K562 (cell line): ENCODE measurements around the gene NAT14. TPM values are rescaled to one million over a fixed set of nuclear protein-coding genes. Genes with fewer than 3 reads are reported as not detected.
A peak's percentile ranks its signal among the peaks of the same experiment; 100 is the strongest.

ENCODE experiments used
- CBFB ChIP-seq: sonication (generic); formaldehyde crosslinking; IDR thresholded peaks from 2 replicates; pipeline ENCODE4 v1.4.0; 2020; ENCODE audit warnings: mild to moderate bottlenecking, missing genetic modification reagents
- FOXP1 ChIP-seq: sonication (generic); formaldehyde crosslinking; IDR thresholded peaks from 2 replicates; pipeline ENCODE4 v1.8.0; 2022; ENCODE audit warnings: mild to moderate bottlenecking, missing genetic modification reagents
- HDGF ChIP-seq: fragments of 450-650 bp; IDR thresholded peaks from 2 replicates; pipeline ENCODE4 v1.6.1; 2016
- HNRNPLL ChIP-seq: fragments of 200-400 bp; formaldehyde crosslinking; IDR thresholded peaks from 2 replicates; pipeline ENCODE4 v1.6.1; 2017; ENCODE audit warnings: low read length, low read depth, mild to moderate bottlenecking; ENCODE audit not compliant: poor library complexity, severe bottlenecking
- HNRNPUL1 ChIP-seq: fragments of 200-400 bp; formaldehyde crosslinking; IDR thresholded peaks from 2 replicates; pipeline ENCODE4 v1.6.1; 2017; ENCODE audit warnings: low read length
- MIER1 ChIP-seq: fragments of 450-650 bp; IDR thresholded peaks from 2 replicates; pipeline ENCODE4 v1.6.1; 2016; ENCODE audit warnings: antibody characterized with exemption, mild to moderate bottlenecking, low read depth
- MTA3 ChIP-seq: fragments of 450-650 bp; formaldehyde crosslinking; IDR thresholded peaks from 2 replicates; pipeline ENCODE4 v1.6.1; 2017; ENCODE audit warnings: mild to moderate bottlenecking, borderline replicate concordance
- POU5F1 ChIP-seq: fragments of 150-350 bp; IDR thresholded peaks from 2 replicates; pipeline ENCODE4 v1.6.1; 2014; ENCODE audit warnings: borderline replicate concordance, low read length, low read depth, mild to moderate bottlenecking; ENCODE audit not compliant: partially characterized antibody
- PTBP1 ChIP-seq: fragments of 200-400 bp; formaldehyde crosslinking; IDR thresholded peaks from 2 replicates; pipeline ENCODE4 v1.6.1; 2017; ENCODE audit warnings: low read depth, low read length
- PURB ChIP-seq: sonication (generic); formaldehyde crosslinking; IDR thresholded peaks from 2 replicates; pipeline ENCODE4 v1.9.0; 2021; ENCODE audit warnings: low read depth, mild to moderate bottlenecking, missing genetic modification reagents
- RAD21 ChIP-seq, 2 experiments: fragments of 250-450 bp in 1 of 2; fragments of 450-650 bp in 1 of 2; sonication (Bioruptor Pico) in 1 of 2; formaldehyde crosslinking in 1 of 2; IDR thresholded peaks in 1 of 2; conservative IDR thresholded peaks in 1 of 2; 2 replicates each; pipeline versions ENCODE4 v1.4.0 to v1.8.0; 2020 to 2022; ENCODE audit warnings: mild to moderate bottlenecking in 2 of 2, moderate library complexity in 1 of 2
- SMAD1 ChIP-seq: fragments of 150-350 bp; IDR thresholded peaks from 2 replicates; pipeline ENCODE4 v1.6.1; 2014; ENCODE audit warnings: low read length, low read depth; ENCODE audit not compliant: partially characterized antibody
- SMARCA5 ChIP-seq: fragments of 450-650 bp; IDR thresholded peaks from 2 replicates; pipeline ENCODE4 v1.6.1; 2016
- SMARCB1 ChIP-seq: IDR thresholded peaks from 2 replicates; pipeline ENCODE4 v1.6.1; 2011; ENCODE audit warnings: improper control_type of control experiment, low read depth; ENCODE audit not compliant: insufficient read length
- SRSF3 ChIP-seq: fragments of 200-400 bp; formaldehyde crosslinking; IDR thresholded peaks from 2 replicates; pipeline ENCODE4 v1.6.1; 2016; ENCODE audit warnings: mild to moderate bottlenecking, low read length, moderate library complexity; ENCODE audit not compliant: insufficient read depth
- TAF15 ChIP-seq: fragments of 200-400 bp; formaldehyde crosslinking; IDR thresholded peaks from 2 replicates; pipeline ENCODE4 v1.6.1; 2017; ENCODE audit warnings: mild to moderate bottlenecking, low read depth, low read length, moderate library complexity
- ZBTB1 ChIP-seq: sonication (generic); formaldehyde crosslinking; IDR thresholded peaks from 2 replicates; pipeline ENCODE4 v1.8.1; 2023; ENCODE audit warnings: missing genetic modification reagents, low read depth, mild to moderate bottlenecking, borderline replicate concordance
- ZNF24 ChIP-seq: fragments of 450-650 bp; IDR thresholded peaks from 2 replicates; pipeline ENCODE4 v1.6.1; 2016
- ZNF79 ChIP-seq: fragments of 250-450 bp; sonication (Bioruptor Pico); IDR thresholded peaks from 2 replicates; pipeline ENCODE4 v1.4.0; 2020; ENCODE audit warnings: low read depth, mild to moderate bottlenecking, moderate library complexity
- polyA plus RNA-seq, 8 experiments: library from polyadenylated mRNA; depleted of rRNA in 4 of 8; stranded (reverse) in 5 of 8; unstranded in 3 of 8; fragments of >200 nt; fragmentation: Nextera tagmentation in 2 of 8; fragmentation: Illumina TruSeq in 1 of 8; extraction: Ambion mirVana in 2 of 8; extraction: Trizol in 1 of 8; gene quantifications; 2 replicates each; pipeline versions ENCODE4 v1.2.1 to v1.2.3, GENCODE V29; 2011 to 2014; ENCODE audit warnings: inconsistent platforms in 1 of 8, missing spikeins in 1 of 8
- total RNA-seq, 7 experiments: library from RNA; depleted of rRNA in 6 of 7; stranded (reverse); fragments of >200 nt in 6 of 7; fragmentation: Illumina TruSeq in 2 of 7; extraction: Trizol in 2 of 7; gene quantifications; 2 replicates each; pipeline versions ENCODE4 v1.2.1 to v1.2.3, GENCODE V29; 2011 to 2021; ENCODE audit warnings: low replicate concordance in 1 of 7
- TF ChIP-seq, protein P1 (sequence below): fragments of 200-400 bp; formaldehyde crosslinking; IDR thresholded peaks from 2 replicates; pipeline ENCODE4 v1.6.1; 2017; ENCODE audit warnings: mild to moderate bottlenecking, low read depth, low read length, moderate library complexity
- TF ChIP-seq, protein P2 (sequence below): fragments of 450-650 bp; IDR thresholded peaks from 2 replicates; pipeline ENCODE4 v1.7.1; 2018; ENCODE audit warnings: mild to moderate bottlenecking, low read depth; ENCODE audit not compliant: partially characterized antibody
- TF ChIP-seq, protein P3 (sequence below), 2 experiments: fragments of 450-650 bp in 1 of 2; sonication (generic) in 1 of 2; formaldehyde crosslinking in 1 of 2; IDR thresholded peaks in 1 of 2; conservative IDR thresholded peaks in 1 of 2; 2 replicates each; pipeline versions ENCODE4 v1.6.1 to v1.8.1; 2016 to 2023; ENCODE audit warnings: mild to moderate bottlenecking in 2 of 2, moderate library complexity in 2 of 2, inconsistent platforms in 1 of 2, missing genetic modification reagents in 1 of 2

NAT14 gene
- total and polyA plus RNA-seq, 9 of the 15 experiments (the other 6 are each of a cell fraction or from before 2014, with no cell fraction given), result 2.4 to 77.0 (median 26.7) TPM

DNA sequence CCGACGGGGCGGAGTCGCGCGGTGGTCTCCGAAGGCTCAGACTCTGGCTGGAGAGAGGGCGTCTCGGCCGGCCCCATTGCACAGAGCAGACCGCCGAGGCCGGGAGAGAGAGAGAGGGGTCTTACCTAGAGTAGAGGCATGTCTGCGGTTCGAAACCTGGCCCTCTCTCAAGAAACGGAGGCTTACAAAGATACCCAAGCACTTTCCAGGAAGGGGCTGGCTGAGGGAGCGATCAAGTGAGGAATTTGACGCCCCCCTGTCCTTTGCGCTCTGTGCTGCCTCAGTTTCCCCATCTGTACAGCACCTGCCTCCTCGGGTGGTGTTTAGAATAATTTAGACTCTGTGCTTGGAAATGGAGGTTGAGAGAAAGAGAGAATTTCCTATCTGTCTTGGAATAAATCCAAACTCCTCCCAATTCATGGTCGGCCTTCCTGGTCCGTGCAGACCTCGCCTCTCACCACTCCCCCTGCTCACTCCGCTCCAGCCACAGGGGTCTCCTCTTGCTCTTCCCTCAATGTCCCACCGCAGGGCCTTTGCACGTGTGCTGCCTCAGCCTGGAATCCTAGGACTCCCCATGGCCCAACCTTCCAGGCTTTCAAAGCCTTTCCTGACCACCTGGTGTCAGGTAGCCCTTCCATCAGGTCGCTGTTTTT lies 22.9 kb upstream of the NAT14 start (continued):
- TF ChIP-seq, protein P1, sequence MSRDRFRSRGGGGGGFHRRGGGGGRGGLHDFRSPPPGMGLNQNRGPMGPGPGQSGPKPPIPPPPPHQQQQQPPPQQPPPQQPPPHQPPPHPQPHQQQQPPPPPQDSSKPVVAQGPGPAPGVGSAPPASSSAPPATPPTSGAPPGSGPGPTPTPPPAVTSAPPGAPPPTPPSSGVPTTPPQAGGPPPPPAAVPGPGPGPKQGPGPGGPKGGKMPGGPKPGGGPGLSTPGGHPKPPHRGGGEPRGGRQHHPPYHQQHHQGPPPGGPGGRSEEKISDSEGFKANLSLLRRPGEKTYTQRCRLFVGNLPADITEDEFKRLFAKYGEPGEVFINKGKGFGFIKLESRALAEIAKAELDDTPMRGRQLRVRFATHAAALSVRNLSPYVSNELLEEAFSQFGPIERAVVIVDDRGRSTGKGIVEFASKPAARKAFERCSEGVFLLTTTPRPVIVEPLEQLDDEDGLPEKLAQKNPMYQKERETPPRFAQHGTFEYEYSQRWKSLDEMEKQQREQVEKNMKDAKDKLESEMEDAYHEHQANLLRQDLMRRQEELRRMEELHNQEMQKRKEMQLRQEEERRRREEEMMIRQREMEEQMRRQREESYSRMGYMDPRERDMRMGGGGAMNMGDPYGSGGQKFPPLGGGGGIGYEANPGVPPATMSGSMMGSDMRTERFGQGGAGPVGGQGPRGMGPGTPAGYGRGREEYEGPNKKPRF, result no peak
- no peak for TF ChIP-seq HNRNPUL1
- TF ChIP-seq PTBP1, result peak; percentile 50; the same call in 1 of the 2 replicates
- TF ChIP-seq ZBTB1 (CRISPR knock-in tag), result no peak
- 0 out of 2 replicates have a peak, but pooled peaks have one; percentile 33 for TF ChIP-seq HDGF
- TF ChIP-seq HNRNPLL, result no peak
- no peak; the same call in 1 of the 2 replicates for TF ChIP-seq MTA3
- no peak for TF ChIP-seq MIER1
- TF ChIP-seq ZNF24, result no peak
- peak; percentile 49; the same call in 1 of the 2 replicates for TF ChIP-seq FOXP1 (CRISPR knock-in tag)
- TF ChIP-seq, protein P2, sequence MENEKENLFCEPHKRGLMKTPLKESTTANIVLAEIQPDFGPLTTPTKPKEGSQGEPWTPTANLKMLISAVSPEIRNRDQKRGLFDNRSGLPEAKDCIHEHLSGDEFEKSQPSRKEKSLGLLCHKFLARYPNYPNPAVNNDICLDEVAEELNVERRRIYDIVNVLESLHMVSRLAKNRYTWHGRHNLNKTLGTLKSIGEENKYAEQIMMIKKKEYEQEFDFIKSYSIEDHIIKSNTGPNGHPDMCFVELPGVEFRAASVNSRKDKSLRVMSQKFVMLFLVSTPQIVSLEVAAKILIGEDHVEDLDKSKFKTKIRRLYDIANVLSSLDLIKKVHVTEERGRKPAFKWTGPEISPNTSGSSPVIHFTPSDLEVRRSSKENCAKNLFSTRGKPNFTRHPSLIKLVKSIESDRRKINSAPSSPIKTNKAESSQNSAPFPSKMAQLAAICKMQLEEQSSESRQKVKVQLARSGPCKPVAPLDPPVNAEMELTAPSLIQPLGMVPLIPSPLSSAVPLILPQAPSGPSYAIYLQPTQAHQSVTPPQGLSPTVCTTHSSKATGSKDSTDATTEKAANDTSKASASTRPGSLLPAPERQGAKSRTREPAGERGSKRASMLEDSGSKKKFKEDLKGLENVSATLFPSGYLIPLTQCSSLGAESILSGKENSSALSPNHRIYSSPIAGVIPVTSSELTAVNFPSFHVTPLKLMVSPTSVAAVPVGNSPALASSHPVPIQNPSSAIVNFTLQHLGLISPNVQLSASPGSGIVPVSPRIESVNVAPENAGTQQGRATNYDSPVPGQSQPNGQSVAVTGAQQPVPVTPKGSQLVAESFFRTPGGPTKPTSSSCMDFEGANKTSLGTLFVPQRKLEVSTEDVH, result no peak
- TF ChIP-seq CBFB (CRISPR knock-in tag), result 0 out of 2 replicates have a peak, but pooled peaks have one; percentile 70
- TF ChIP-seq, protein P3, sequence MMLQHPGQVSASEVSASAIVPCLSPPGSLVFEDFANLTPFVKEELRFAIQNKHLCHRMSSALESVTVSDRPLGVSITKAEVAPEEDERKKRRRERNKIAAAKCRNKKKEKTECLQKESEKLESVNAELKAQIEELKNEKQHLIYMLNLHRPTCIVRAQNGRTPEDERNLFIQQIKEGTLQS (IDR thresholded peaks at IDR 0.05), result no peak
- TF ChIP-seq, protein P3 (CRISPR knock-in tag; conservative IDR thresholded peaks at IDR 0.05), result no peak
- no peak for TF ChIP-seq SMAD1
- no peak for TF ChIP-seq POU5F1
- TF ChIP-seq SMARCB1, result no peak
- TF ChIP-seq SRSF3, result no peak
- no peak for TF ChIP-seq ZNF79
- TF ChIP-seq RAD21 (CRISPR knock-in tag; conservative IDR thresholded peaks at IDR 0.05 in 1 of 2, IDR thresholded peaks at IDR 0.05 in 1 of 2), result no peak
- no peak for TF ChIP-seq PURB
- TF ChIP-seq SMARCA5, result peak; percentile 78; the same call in 1 of the 2 replicates
- TF ChIP-seq TAF15, result no peak
